ENCODE data around the gene OR10P1. TPM values are rescaled to one million over a fixed set of nuclear protein-coding genes. Genes with fewer than 3 reads are reported as not detected.

The OR10P1 gene
- total and polyA plus RNA-seq, 7 experiments from 2014 or later: not detected

DNA sequence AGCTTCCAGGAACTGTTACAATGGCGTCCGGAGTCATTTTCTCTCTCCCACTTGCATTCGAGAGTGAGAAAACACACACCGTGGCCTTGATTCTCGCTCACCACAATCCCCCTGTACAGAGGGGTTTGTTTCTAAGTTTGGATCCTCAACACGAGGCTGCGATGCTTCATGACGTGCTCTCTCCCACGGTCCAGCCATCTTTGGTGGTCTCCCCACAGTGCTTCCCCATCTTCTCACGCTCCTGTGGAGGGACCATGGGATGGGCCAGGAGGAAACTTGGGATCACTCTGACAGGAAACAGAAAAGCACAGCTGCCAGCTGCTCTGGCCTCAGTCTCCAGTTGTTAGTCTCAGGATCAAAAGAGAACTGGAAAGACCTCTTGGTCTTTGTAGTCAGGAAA is 28.1 kb downstream of the OR10P1 start:
- Histone ChIP-seq H3K4me1 (ENCODE audit: control insufficient read depth in 2 of 2, insufficient read depth in 2 of 2, low read length in 2 of 2) (no peaks in the 10 kb centered on the region), H3K9me3 (ENCODE audit: control insufficient read depth in 2 of 3, low read length in 3 of 3) (no peaks in the 10 kb centered on the region), H3K27ac (ENCODE audit: low read depth, low read length) (no peak overlapping the region), H3K4me3 (ENCODE audit: low read length) (no peak overlapping the region), H3K27me3 (ENCODE audit: control insufficient read depth in 2 of 2, insufficient read depth in 2 of 2, low read length in 2 of 2) (no peaks in the 10 kb centered on the region), H3K36me3 (ENCODE audit: control insufficient read depth in 2 of 3, insufficient read depth in 3 of 3, low read length in 3 of 3) (no peaks in the 10 kb centered on the region)
- Mint-ChIP-seq H3K4me3 (no peak overlapping the region), H3K9me3 (no peaks in the 10 kb centered on the region), H3K27me3 (peaks cover 0 to 25% (median 0%) of the 10 kb centered on the region in 5 donors), H3K27ac (peak overlapping the region in 1 of 9 donors; percentile 28), H3K4me1 (peaks cover 0 to 4% (median 0%) of the 10 kb centered on the region in 7 donors), H3K36me3 (no peaks in the 10 kb centered on the region)
- ChIA-PET CTCF (no interaction called here), POLR2A (no interaction called here)
- intact Hi-C loops (cut with micrococcal nuclease): no loop called here
- ATAC-seq: no peak
- DNase-seq: no peak

DNA sequence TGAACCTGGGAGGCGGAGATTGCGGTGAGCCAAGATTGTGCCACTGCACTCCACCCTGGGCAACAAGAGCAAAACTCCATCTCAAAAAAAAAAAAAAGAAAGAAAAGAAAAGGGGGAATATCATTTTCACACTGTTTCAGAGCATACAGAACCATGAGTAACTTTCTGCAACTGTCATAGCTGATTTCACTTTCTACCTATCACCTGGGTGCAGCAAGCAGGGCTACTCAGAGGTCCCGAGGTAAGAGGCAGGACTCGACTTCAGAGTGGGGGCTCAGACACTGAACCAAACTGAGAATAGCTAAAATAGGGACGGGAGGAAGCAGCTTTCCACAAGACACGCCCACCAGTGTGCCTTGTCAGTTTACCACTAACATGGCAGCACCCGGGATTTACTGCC is 29.8 kb downstream of the OR10P1 start:
- Mint-ChIP-seq H3K9me3 (no peaks in the 10 kb centered on the region), H3K4me1 (peaks cover 0 to 4% (median 0%) of the 10 kb centered on the region in 7 donors), H3K36me3 (no peaks in the 10 kb centered on the region), H3K27me3 (peaks cover 0 to 17% (median 0%) of the 10 kb centered on the region in 5 donors), H3K27ac (no peak overlapping the region), H3K4me3 (no peak overlapping the region)
- DNase-seq: no peak
- no peak for ATAC-seq
- CTCF ChIA-PET: no interaction called here
- no peaks in the 10 kb centered on the region for H3K27me3 ChIP-seq (ENCODE audit: control insufficient read depth in 2 of 2, insufficient read depth in 2 of 2, low read length in 2 of 2)
- H3K27ac ChIP-seq (ENCODE audit: low read depth, low read length): no peak overlapping the region
- POLR2A ChIA-PET: no interaction called here
- no peak overlapping the region for H3K4me3 ChIP-seq (ENCODE audit: low read length)
- no peaks in the 10 kb centered on the region for H3K4me1 ChIP-seq (ENCODE audit: control insufficient read depth in 2 of 2, insufficient read depth in 2 of 2, low read length in 2 of 2)
- no peaks in the 10 kb centered on the region for H3K9me3 ChIP-seq (ENCODE audit: control insufficient read depth in 2 of 3, low read length in 3 of 3)
- no peaks in the 10 kb centered on the region for H3K36me3 ChIP-seq (ENCODE audit: control insufficient read depth in 2 of 3, insufficient read depth in 3 of 3, low read length in 3 of 3)
- intact Hi-C loops (cut with micrococcal nuclease): no loop called here

DNA sequence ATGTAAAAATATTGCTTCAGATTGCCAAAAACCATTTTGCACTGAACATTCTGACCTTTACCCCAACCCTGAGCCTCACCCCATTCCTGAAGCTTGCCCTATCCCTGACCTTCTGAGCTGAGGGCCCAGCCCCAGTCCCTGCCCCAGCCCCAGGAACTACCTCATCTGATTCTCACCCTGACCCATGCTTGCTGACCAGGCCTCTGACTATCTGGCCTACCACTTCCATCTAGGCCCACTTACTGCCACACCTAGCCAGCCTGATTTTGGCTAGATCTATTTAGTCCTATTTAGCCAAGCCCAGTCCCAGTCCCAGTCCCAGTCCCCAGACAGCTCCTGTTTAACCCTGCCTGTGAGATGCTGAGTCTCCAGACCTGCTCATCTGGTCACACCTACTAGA is 33.6 kb downstream of the OR10P1 start:
- no peak overlapping the region for H3K27ac ChIP-seq (ENCODE audit: low read depth, low read length)
- intact Hi-C loops (cut with micrococcal nuclease): no loop called here
- Mint-ChIP-seq H3K9me3 (no peaks in the 10 kb centered on the region), H3K4me3 (no peak overlapping the region), H3K27me3 (peaks cover 0 to 16% (median 5%) of the 10 kb centered on the region in 5 donors), H3K36me3 (no peaks in the 10 kb centered on the region), H3K4me1 (peaks cover 0 to 5% (median 0%) of the 10 kb centered on the region in 7 donors), H3K27ac (no peak overlapping the region)
- ChIA-PET POLR2A (no interaction called here), CTCF (interaction anchor here (1.7 kb wide), 1 partner anchor 13 kb away, joined by 4 read pairs; no protein-coding TSS in a partner anchor)
- ATAC-seq (no peak), DNase-seq (no peak)
- H3K36me3 ChIP-seq (ENCODE audit: control insufficient read depth in 2 of 3, insufficient read depth in 3 of 3, low read length in 3 of 3): no peaks in the 10 kb centered on the region
- H3K9me3 ChIP-seq (ENCODE audit: control insufficient read depth in 2 of 3, low read length in 3 of 3): no peaks in the 10 kb centered on the region
- H3K4me1 ChIP-seq (ENCODE audit: control insufficient read depth in 2 of 2, insufficient read depth in 2 of 2, low read length in 2 of 2): no peaks in the 10 kb centered on the region
- no peaks in the 10 kb centered on the region for H3K27me3 ChIP-seq (ENCODE audit: control insufficient read depth in 2 of 2, insufficient read depth in 2 of 2, low read length in 2 of 2)
- H3K4me3 ChIP-seq (ENCODE audit: low read length): no peak overlapping the region

GRCh38 chr12:55671746-55672145 is 35.1 kb downstream of the OR10P1 start:
- intact Hi-C loops (cut with micrococcal nuclease): no loop called here
- Mint-ChIP-seq H3K9me3 (no peaks in the 10 kb centered on the region), H3K4me3 (no peak overlapping the region), H3K4me1 (peaks cover 0 to 5% (median 0%) of the 10 kb centered on the region in 7 donors), H3K36me3 (no peaks in the 10 kb centered on the region), H3K27me3 (peaks cover 5 to 26% (median 11%) of the 10 kb centered on the region in 5 donors), H3K27ac (no peak overlapping the region)
- ATAC-seq (no peak), DNase-seq (no peak)
- Histone ChIP-seq H3K9me3 (ENCODE audit: control insufficient read depth in 2 of 3, low read length in 3 of 3) (no peaks in the 10 kb centered on the region), H3K27me3 (ENCODE audit: control insufficient read depth in 2 of 2, insufficient read depth in 2 of 2, low read length in 2 of 2) (no peaks in the 10 kb centered on the region), H3K4me1 (ENCODE audit: control insufficient read depth in 2 of 2, insufficient read depth in 2 of 2, low read length in 2 of 2) (no peaks in the 10 kb centered on the region), H3K4me3 (ENCODE audit: low read length) (no peak overlapping the region), H3K27ac (ENCODE audit: low read depth, low read length) (no peak overlapping the region), H3K36me3 (ENCODE audit: control insufficient read depth in 2 of 3, insufficient read depth in 3 of 3, low read length in 3 of 3) (no peaks in the 10 kb centered on the region)
- ChIA-PET CTCF (interaction anchor here (1.7 kb wide), 1 partner anchor 15 kb away, joined by 4 read pairs; no protein-coding TSS in a partner anchor), POLR2A (no interaction called here)

DNA sequence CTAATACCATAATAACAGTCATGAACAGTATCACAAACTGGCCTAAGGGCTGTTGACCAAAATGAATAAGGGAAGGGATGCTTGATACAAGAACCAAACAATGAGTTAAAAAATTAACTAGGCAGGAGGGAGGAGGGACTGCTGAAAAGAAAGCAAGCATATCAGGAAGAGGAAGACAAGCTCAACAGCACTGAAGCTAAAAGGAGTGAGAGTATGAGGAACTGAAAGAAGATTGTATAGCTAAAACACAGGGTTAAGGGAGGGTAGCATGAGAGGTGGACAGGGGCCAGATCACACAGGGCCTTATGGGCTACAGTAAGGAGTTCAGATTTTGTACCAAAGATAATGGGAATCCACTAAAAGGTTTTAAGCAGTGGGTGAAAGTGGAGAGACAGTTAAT is 36.9 kb downstream of the OR10P1 start:
- peaks cover 0 to 5% (median 0%) of the 10 kb centered on the region in 7 donors for H3K4me1 Mint-ChIP-seq
- Histone ChIP-seq H3K4me1 (ENCODE audit: control insufficient read depth in 2 of 2, insufficient read depth in 2 of 2, low read length in 2 of 2) (no peaks in the 10 kb centered on the region), H3K27ac (ENCODE audit: low read depth, low read length) (no peak overlapping the region), H3K4me3 (ENCODE audit: low read length) (no peak overlapping the region), H3K36me3 (ENCODE audit: control insufficient read depth in 2 of 3, insufficient read depth in 3 of 3, low read length in 3 of 3) (no peaks in the 10 kb centered on the region), H3K9me3 (ENCODE audit: control insufficient read depth in 2 of 3, low read length in 3 of 3) (no peaks in the 10 kb centered on the region), H3K27me3 (ENCODE audit: control insufficient read depth in 2 of 2, insufficient read depth in 2 of 2, low read length in 2 of 2) (no peaks in the 10 kb centered on the region)
- no peak overlapping the region for H3K27ac Mint-ChIP-seq
- no peaks in the 10 kb centered on the region for H3K9me3 Mint-ChIP-seq
- H3K27me3 Mint-ChIP-seq: peaks cover 5 to 26% (median 11%) of the 10 kb centered on the region in 5 donors
- H3K36me3 Mint-ChIP-seq: no peaks in the 10 kb centered on the region
- POLR2A ChIA-PET: no interaction called here
- intact Hi-C loops (cut with micrococcal nuclease): no loop called here
- ATAC-seq (peak; percentile 64), DNase-seq (no peak)
- no peak overlapping the region for H3K4me3 Mint-ChIP-seq
- CTCF ChIA-PET: no interaction called here

DNA sequence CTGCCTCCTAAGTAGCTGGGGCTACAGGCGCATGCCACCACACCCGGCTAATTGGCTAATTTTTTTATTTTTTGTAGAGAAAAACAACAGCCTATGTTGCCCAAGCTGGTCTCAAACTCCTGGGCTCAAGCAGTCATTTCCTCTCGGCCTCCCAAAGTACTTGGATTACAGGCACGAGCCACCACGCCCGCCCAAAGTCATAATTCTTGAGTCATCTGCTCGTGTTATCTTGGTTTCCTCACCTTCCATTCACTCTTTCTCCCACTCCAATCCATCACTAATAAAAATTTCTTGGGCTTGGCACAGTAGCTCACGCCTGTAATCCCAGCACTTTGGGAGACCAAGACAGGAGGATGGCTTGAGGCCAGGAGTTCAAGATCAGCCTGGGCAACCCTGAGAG is 39.0 kb downstream of the OR10P1 start:
- H3K4me1 Mint-ChIP-seq: peaks cover 0 to 5% (median under 1%) of the 10 kb centered on the region in 7 donors
- CTCF ChIA-PET: interaction anchor here (1.2 kb wide), 1 partner anchor 19 kb away, joined by 4 read pairs; no protein-coding TSS in a partner anchor

DNA sequence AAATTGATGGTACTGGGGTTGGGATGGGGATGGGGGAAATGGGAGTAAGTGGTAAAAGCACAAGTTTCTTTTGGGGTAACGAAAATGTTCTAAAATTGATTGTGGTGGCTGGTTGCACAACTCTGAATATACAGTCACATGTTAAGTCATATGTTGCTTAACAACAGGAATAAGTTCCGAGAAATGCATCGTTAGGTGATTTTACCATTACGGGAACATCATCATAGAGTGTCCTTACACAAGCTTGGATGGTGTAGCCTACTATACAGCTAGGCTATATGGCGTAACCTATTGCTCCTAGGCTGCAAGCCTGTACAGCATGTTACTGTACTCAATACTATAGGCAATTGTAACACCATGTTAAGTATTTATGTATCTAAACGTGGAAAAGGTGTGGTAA is 40.0 kb downstream of the OR10P1 start:
- Histone ChIP-seq H3K36me3 (ENCODE audit: control insufficient read depth in 2 of 3, insufficient read depth in 3 of 3, low read length in 3 of 3) (no peaks in the 10 kb centered on the region), H3K4me3 (ENCODE audit: low read length) (no peak overlapping the region), H3K4me1 (ENCODE audit: control insufficient read depth in 2 of 2, insufficient read depth in 2 of 2, low read length in 2 of 2) (no peaks in the 10 kb centered on the region), H3K27ac (ENCODE audit: low read depth, low read length) (no peak overlapping the region), H3K9me3 (ENCODE audit: control insufficient read depth in 2 of 3, low read length in 3 of 3) (no peaks in the 10 kb centered on the region), H3K27me3 (ENCODE audit: control insufficient read depth in 2 of 2, insufficient read depth in 2 of 2, low read length in 2 of 2) (no peaks in the 10 kb centered on the region)
- intact Hi-C loops (cut with micrococcal nuclease): no loop called here
- peaks cover 23 to 46% (median 28%) of the 10 kb centered on the region in 5 donors for H3K27me3 Mint-ChIP-seq
- H3K27ac Mint-ChIP-seq: no peak overlapping the region
- H3K4me1 Mint-ChIP-seq: peaks cover 4 to 15% (median 11%) of the 10 kb centered on the region in 7 donors
- POLR2A ChIA-PET: interaction anchor here (0.7 kb wide), 1 partner anchor 53 kb away, joined by 3 read pairs; no protein-coding TSS in a partner anchor
- peaks cover 0 to 1% (median 0%) of the 10 kb centered on the region in 11 donors for H3K9me3 Mint-ChIP-seq
- DNase-seq (no peak), ATAC-seq (peak; percentile 62)
- CTCF ChIA-PET: no interaction called here
- H3K4me3 Mint-ChIP-seq: no peak overlapping the region
- no peaks in the 10 kb centered on the region for H3K36me3 Mint-ChIP-seq

More for the DNA sequence above, 39.0 kb downstream of the OR10P1 start:
- H3K36me3 ChIP-seq (ENCODE audit: control insufficient read depth in 2 of 3, insufficient read depth in 3 of 3, low read length in 3 of 3): no peaks in the 10 kb centered on the region
- Mint-ChIP-seq H3K27me3 (peaks cover 13 to 38% (median 18%) of the 10 kb centered on the region in 5 donors), H3K36me3 (no peaks in the 10 kb centered on the region), H3K9me3 (no peaks in the 10 kb centered on the region), H3K4me3 (no peak overlapping the region), H3K27ac (no peak overlapping the region)
- H3K9me3 ChIP-seq (ENCODE audit: control insufficient read depth in 2 of 3, low read length in 3 of 3): no peaks in the 10 kb centered on the region
- intact Hi-C loops (cut with micrococcal nuclease): no loop called here
- H3K4me1 ChIP-seq (ENCODE audit: control insufficient read depth in 2 of 2, insufficient read depth in 2 of 2, low read length in 2 of 2): no peaks in the 10 kb centered on the region
- POLR2A ChIA-PET: no interaction called here
- no peak overlapping the region for H3K27ac ChIP-seq (ENCODE audit: low read depth, low read length)
- H3K4me3 ChIP-seq (ENCODE audit: low read length): no peak overlapping the region
- no peak for DNase-seq
- no peak for ATAC-seq
- no peaks in the 10 kb centered on the region for H3K27me3 ChIP-seq (ENCODE audit: control insufficient read depth in 2 of 2, insufficient read depth in 2 of 2, low read length in 2 of 2)
